GM12865 (cell line): ENCODE data around the gene APEX1.
"Not testable (repeated sequence)": the region's sequence is repeated elsewhere in the genome, so short reads cannot be mapped to it uniquely, and the experiment has no call there.

Source experiments
- DNase-seq: peaks from one replicate; pipeline ENCODE4 v3.0.0; 2010; ENCODE audit warnings: low read depth
- H3K4me3 ChIP-seq: 2 replicates; pipeline ENCODE4 v1.5.1; 2011; ENCODE audit warnings: mild to moderate bottlenecking, low read depth, low read length, control low read depth
- TF ChIP-seq, protein P1 (sequence below): IDR thresholded peaks from 2 replicates; pipeline ENCODE4 v1.5.1; 2011; ENCODE audit warnings: low read length, control low read depth, low read depth, inconsistent platforms; ENCODE audit not compliant: insufficient read depth; ENCODE audit errors: missing control alignments

APEX1 gene

DNA sequence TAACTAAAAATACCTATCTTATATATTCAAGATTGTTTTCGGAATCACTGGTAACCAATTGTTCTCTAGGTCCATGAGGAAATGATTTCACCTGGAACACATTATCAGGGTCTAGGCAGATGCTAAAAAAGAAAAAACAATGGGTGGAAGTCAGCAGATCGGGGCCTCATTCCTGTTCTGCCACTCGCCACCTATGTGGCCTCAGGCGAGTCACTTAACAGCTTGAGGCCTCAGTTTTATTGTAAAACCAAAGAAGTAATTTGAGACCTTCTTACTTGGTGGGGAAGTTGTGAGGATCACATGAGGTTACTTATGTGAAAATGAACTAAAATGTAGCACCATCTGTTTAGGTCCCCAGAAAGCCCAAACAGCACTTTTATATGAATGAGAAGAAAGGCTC is 44.1 kb downstream of the APEX1 start:
- TF ChIP-seq, protein P1, sequence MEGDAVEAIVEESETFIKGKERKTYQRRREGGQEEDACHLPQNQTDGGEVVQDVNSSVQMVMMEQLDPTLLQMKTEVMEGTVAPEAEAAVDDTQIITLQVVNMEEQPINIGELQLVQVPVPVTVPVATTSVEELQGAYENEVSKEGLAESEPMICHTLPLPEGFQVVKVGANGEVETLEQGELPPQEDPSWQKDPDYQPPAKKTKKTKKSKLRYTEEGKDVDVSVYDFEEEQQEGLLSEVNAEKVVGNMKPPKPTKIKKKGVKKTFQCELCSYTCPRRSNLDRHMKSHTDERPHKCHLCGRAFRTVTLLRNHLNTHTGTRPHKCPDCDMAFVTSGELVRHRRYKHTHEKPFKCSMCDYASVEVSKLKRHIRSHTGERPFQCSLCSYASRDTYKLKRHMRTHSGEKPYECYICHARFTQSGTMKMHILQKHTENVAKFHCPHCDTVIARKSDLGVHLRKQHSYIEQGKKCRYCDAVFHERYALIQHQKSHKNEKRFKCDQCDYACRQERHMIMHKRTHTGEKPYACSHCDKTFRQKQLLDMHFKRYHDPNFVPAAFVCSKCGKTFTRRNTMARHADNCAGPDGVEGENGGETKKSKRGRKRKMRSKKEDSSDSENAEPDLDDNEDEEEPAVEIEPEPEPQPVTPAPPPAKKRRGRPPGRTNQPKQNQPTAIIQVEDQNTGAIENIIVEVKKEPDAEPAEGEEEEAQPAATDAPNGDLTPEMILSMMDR, result no peak
- no peak overlapping the region for H3K4me3 ChIP-seq
- peak; percentile 20 for DNase-seq

DNA sequence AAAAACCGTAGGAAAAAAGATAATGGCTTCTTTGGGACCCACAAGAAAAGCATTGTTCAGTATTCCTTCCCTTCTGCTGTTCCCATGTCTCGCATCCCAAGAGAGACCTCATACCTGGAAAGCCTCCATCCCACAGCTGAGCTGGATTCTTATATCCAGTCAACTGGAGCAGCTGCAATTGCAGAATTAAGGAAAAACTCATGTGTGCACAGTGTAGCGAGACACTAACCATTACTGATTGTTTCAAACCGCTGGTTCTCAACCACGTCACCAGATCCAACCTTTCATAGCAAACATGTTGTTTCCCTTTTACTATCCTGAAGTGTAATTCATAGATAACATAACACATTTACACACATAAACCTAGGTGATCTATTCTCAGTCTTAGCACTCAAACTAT is 44.9 kb downstream of the APEX1 start:
- no peak overlapping the region for H3K4me3 ChIP-seq
- TF ChIP-seq, protein P1, result no peak
- no peak for DNase-seq

DNA sequence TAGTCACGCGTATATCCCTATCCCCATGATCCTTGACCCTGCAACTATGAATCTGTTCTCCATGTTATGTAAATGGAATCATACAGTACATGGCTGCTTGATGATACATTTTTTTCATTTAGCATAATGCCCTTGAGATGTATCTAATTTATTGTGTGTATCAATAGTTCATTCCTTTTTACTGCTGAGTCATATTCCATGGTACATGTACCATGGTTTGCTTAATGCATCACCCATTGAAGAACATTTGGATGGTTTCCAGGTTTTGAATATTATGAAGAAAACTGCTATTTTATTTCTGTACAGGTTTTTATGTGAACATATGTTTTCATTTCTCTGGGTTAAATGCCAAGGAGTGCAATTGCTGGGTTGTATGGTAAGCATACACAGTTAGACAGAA is 46.3 kb downstream of the APEX1 start:
- TF ChIP-seq, protein P1, result no peak
- DNase-seq, result no peak
- H3K4me3 ChIP-seq, result no peak overlapping the region

DNA sequence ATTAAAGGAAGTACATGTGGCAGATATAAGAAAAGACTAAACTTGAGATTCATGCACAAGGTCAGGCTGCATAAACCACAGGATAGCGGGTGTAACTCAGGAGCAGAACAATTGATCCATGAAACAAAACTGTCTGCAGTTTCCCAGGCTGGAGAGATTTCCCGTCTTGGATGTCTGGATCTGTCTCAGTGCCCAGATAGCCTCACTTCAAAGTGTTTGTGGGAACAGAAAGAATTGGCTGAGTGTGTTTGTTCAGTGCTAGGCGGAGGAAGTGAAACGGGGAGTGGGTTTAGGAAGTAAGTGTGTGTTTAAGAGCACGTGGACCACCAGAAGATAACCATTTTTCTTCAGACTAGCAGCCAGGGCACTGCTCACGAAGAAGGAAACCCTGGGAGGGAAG is 48.9 kb downstream of the APEX1 start:
- TF ChIP-seq, protein P1, result no peak
- no peak for DNase-seq
- no peak overlapping the region for H3K4me3 ChIP-seq

DNA sequence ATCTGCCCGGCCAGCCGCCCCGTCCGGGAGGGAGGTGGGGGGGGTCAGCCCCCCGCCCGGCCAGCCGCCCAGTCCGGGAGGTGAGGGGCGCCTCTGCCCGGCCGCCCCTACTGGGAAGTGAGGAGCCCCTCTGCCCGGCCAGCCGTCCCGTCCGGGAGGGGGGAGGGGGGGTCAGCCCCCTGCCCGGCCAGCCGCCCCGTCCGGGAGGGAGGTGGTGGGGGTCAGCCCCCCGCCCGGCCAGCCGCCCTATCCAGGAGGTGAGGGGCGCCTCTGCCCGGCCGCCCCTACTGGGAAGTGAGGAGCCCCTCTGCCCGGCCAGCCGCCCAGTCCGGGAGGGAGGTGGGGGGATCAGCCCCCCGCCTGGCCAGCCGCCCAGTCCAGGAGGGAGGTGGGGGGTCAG is 51.2 kb downstream of the APEX1 start:
- DNase-seq, H3K4me3 ChIP-seq: not testable (repeated sequence)

DNA sequence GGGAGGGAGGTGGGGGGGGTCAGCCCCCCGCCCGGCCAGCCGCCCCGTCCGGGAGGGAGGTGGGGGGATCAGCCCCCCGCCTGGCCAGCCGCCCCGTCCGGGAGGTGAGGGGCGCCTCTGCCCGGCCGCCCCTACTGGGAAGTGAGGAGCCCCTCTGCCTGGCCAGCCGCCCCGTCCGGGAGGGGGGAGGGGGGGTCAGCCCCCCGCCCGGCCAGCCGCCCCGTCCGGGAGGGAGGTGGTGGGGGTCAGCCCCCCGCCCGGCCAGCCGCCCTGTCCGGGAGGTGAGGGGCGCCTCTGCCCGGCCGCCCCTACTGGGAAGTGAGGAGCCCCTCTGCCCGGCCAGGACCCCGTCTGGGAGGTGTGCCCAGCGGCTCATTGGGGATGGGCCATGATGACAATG is 51.7 kb downstream of the APEX1 start:
- DNase-seq, H3K4me3 ChIP-seq: not testable (repeated sequence)
